Measurements from ENCODE around the gene TRIM77.
"Not testable (repeated sequence)": the region's sequence is repeated elsewhere in the genome, so short reads cannot be mapped to it uniquely, and the experiment has no call there.

DNA sequence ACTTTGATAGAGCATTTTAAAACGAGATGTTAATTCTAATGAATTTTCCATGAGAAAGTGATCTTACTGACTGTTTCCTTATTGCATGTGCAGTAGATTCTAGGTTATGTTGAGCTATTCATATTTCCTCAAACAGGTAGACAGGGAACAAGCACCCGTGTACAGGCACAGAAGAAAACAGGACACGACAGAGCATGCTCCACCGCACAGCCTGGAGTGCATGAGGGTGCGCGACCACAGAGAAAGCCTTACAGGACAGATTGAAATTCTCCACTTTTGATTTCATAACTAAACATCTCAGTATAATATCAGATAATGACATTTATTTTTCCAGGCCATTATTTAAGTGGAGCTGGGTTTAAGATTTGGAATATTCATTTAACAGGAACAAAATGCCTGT, 41.9 kb upstream of the TRIM77 start:
- TF ChIP-seq POLR2A (IDR thresholded peaks at IDR 0.05) = not testable (repeated sequence)
- TF ChIP-seq, protein P1, sequence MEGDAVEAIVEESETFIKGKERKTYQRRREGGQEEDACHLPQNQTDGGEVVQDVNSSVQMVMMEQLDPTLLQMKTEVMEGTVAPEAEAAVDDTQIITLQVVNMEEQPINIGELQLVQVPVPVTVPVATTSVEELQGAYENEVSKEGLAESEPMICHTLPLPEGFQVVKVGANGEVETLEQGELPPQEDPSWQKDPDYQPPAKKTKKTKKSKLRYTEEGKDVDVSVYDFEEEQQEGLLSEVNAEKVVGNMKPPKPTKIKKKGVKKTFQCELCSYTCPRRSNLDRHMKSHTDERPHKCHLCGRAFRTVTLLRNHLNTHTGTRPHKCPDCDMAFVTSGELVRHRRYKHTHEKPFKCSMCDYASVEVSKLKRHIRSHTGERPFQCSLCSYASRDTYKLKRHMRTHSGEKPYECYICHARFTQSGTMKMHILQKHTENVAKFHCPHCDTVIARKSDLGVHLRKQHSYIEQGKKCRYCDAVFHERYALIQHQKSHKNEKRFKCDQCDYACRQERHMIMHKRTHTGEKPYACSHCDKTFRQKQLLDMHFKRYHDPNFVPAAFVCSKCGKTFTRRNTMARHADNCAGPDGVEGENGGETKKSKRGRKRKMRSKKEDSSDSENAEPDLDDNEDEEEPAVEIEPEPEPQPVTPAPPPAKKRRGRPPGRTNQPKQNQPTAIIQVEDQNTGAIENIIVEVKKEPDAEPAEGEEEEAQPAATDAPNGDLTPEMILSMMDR (IDR thresholded peaks at IDR 0.05) = not testable (repeated sequence)
